Esophagus muscularis mucosa (tissue), 4 donors: Measurements from ENCODE around the gene SLC12A9. TPM values are rescaled to one million over a fixed set of nuclear protein-coding genes. Genes with fewer than 3 reads are reported as not detected.

Experiments
- DNase-seq: peaks from one replicate; pipeline ENCODE4 v3.0.0-alpha.2; 2017; ENCODE audit errors: extremely low spot score
- H3K27ac ChIP-seq, 4 donors: fragments of 200-600 bp; sonication (generic); replicated peaks in 1 of 4; 1 replicate in 3 of 4; 2 replicates in 1 of 4; pipeline ENCODE4 v1.5.1; 2016 to 2019; ENCODE audit warnings: mild to moderate bottlenecking in 1 of 4
- H3K27me3 ChIP-seq, 4 donors: fragments of 200-600 bp; sonication (generic); one replicate each; pipeline versions ENCODE4 v1.5.1 to v1.6.0; 2016 to 2019
- H3K36me3 ChIP-seq, 4 donors: fragments of 200-600 bp; sonication (generic); one replicate each; pipeline ENCODE4 v1.5.1; 2016 to 2019
- H3K4me1 ChIP-seq, 4 donors: fragments of 200-600 bp; sonication (generic); one replicate each; pipeline ENCODE4 v1.5.1; 2016 to 2019
- H3K4me3 ChIP-seq, 4 donors: fragments of 200-600 bp; sonication (generic); 1 replicate in 2 of 4; 2 replicates in 2 of 4; pipeline ENCODE4 v1.5.1; 2016 to 2019; ENCODE audit warnings: mild to moderate bottlenecking in 4 of 4, moderate library complexity in 1 of 4
- H3K9me3 ChIP-seq, 4 donors: fragments of 200-600 bp; sonication (generic); 1 replicate in 3 of 4; 2 replicates in 1 of 4; pipeline ENCODE4 v1.5.1; 2016 to 2019
- CTCF ChIP-seq, 3 experiments: fragments of 200-600 bp in 2 of 3; fragments of 450-650 bp in 1 of 3; sonication (generic) in 2 of 3; IDR thresholded peaks; one replicate each; pipeline ENCODE4 v1.5.1; 2017 to 2019; ENCODE audit warnings: antibody characterized with exemption in 3 of 3, mild to moderate bottlenecking in 2 of 3, moderate library complexity in 1 of 3
- EP300 ChIP-seq: sonication (generic); formaldehyde crosslinking; IDR thresholded peaks from one replicate; pipeline ENCODE4 v1.6.1; 2017; ENCODE audit warnings: antibody characterized with exemption
- POLR2A ChIP-seq: fragments of 450-650 bp; IDR thresholded peaks from one replicate; pipeline ENCODE4 v1.6.1; 2017; ENCODE audit warnings: antibody characterized with exemption, moderate library complexity, mild to moderate bottlenecking, low read depth
- POLR2AphosphoS5 ChIP-seq, 2 donors: sonication (generic); formaldehyde crosslinking; IDR thresholded peaks; one replicate each; pipeline ENCODE4 v1.6.1; 2017; ENCODE audit warnings: antibody characterized with exemption in 2 of 2
- WGBS: methylation state at CpG from one replicate; pipeline ENCODE4 v1.1.5; 2018; 5-methylcytosine and 5-hydroxymethylcytosine counted together
- intact Hi-C: fragments of 100-400 bp; cut with DNase I; formaldehyde crosslinking; loops from one replicate; pipeline ENCODE4 v1.15.1; 2023
- small RNA-seq, 3 donors: library from RNA; depleted of rRNA; stranded (forward); fragments of <200 nt; gene quantifications; one replicate each; pipeline ENCODE3, GENCODE V24; 2016
- total RNA-seq, 4 donors: library from RNA; depleted of rRNA; stranded (reverse); fragments of >200 nt; gene quantifications; one replicate each; pipeline versions ENCODE4 v1.1.0 to v1.2.1, GENCODE V29; 2016

SLC12A9 gene
- total RNA-seq, 4 donors from 2014 or later = 15.0 to 26.0 (median 19.9) TPM

GRCh38 chr7:100911484-100911883 is 59.0 kb downstream of the SLC12A9 start:
- no peaks in the 10 kb centered on the region for H3K9me3 ChIP-seq
- no peaks in the 10 kb centered on the region for H3K36me3 ChIP-seq
- H3K4me1 ChIP-seq = peaks cover 0 to 4% (median 0%) of the 10 kb centered on the region in 4 donors
- TF ChIP-seq POLR2A (no peak), EP300 (no peak)
- intact Hi-C loops = no loop called here
- H3K4me3 ChIP-seq = no peak overlapping the region
- WGBS = 80% methylated on average over 3 of the region's 3 CpGs
- peaks cover 0 to 22% (median 2%) of the 10 kb centered on the region in 4 donors for H3K27me3 ChIP-seq
- DNase-seq = no peak
- H3K27ac ChIP-seq = no peak overlapping the region

- intact Hi-C loops = no loop called here
- no peak overlapping the region for H3K27ac ChIP-seq
- peaks cover 0 to 5% (median 0%) of the 10 kb centered on the region in 4 donors for H3K4me1 ChIP-seq
- no peak for DNase-seq
- 86% methylated on average over 15 of the region's 15 CpGs for WGBS
- TF ChIP-seq EP300 = no peak
- TF ChIP-seq POLR2AphosphoS5 (IDR thresholded peaks at IDR 0.05) = no peak
- TF ChIP-seq POLR2A = no peak
- no peak for TF ChIP-seq CTCF (IDR thresholded peaks at IDR 0.05)
- no peaks in the 10 kb centered on the region for H3K36me3 ChIP-seq
- no peak overlapping the region for H3K4me3 ChIP-seq
- H3K27me3 ChIP-seq = peaks cover 0 to 24% (median 2%) of the 10 kb centered on the region in 4 donors
- no peaks in the 10 kb centered on the region for H3K9me3 ChIP-seq
Measured at GRCh38 chr7:100914208-100914878, 61.8 kb downstream of the SLC12A9 start.

GRCh38 chr7:100914879-100915447 is 62.5 kb downstream of the SLC12A9 start:
- Histone ChIP-seq H3K9me3 (no peaks in the 10 kb centered on the region), H3K36me3 (no peaks in the 10 kb centered on the region), H3K27me3 (peaks cover 0 to 20% (median 2%) of the 10 kb centered on the region in 4 donors), H3K4me3 (no peak overlapping the region), H3K4me1 (peaks cover 0 to 5% (median 0%) of the 10 kb centered on the region in 4 donors), H3K27ac (no peak overlapping the region)
- TF ChIP-seq POLR2AphosphoS5 (IDR thresholded peaks at IDR 0.05) = no peak
- no peak for TF ChIP-seq EP300
- no peak for TF ChIP-seq POLR2A
- TF ChIP-seq CTCF (IDR thresholded peaks at IDR 0.05) = no peak
- no peak for DNase-seq
- whole genome bisulfite sequencing = 76% methylated on average over 8 of the region's 8 CpGs
- intact Hi-C loops = no loop called here

Small RNA genes within 50 kb of the gene (small RNA-seq; reads per million reads assigned to genes)
- gene RN7SL549P = 0 reads per million in 3 donors
- gene RN7SL750P = 0 reads per million in 3 donors

Other genes with a start within 250 kb of the SLC12A9 start
- 10 to 100 TPM in 3 of 4 donors, 1 to 10 TPM in 1; 6.6 to 16.8 (median 12.0) TPM for gene MOSPD3, start 240.2 kb upstream of the SLC12A9 start, total RNA-seq
- gene TFR2, start 211.2 kb upstream of the SLC12A9 start, total RNA-seq = under 1 TPM in 2 of 4 donors, not detected in 2; 0.17 to 0.32 TPM
- gene ACTL6B, start 196.3 kb upstream of the SLC12A9 start, total RNA-seq = not detected
- gene GNB2, start 179.0 kb upstream of the SLC12A9 start, total RNA-seq = 100 to 1,000 TPM; 150 to 229 (median 218) TPM
- gene GIGYF1, start 158.5 kb upstream of the SLC12A9 start, total RNA-seq = 10 to 100 TPM; 19.5 to 33.5 (median 30.9) TPM
- gene POP7, start 146.6 kb upstream of the SLC12A9 start, total RNA-seq = 10 to 100 TPM; 27.0 to 51.3 (median 43.7) TPM
- not detected for gene EPO, start 132.2 kb upstream of the SLC12A9 start, total RNA-seq
- gene ZAN, start 119.1 kb upstream of the SLC12A9 start, total RNA-seq = not detected
- 10 to 100 TPM; 26.2 to 92.4 (median 59.0) TPM for gene EPHB4, start 25.2 kb upstream of the SLC12A9 start, total RNA-seq
- gene TRIP6, start 14.7 kb downstream of the SLC12A9 start, total RNA-seq = 10 to 100 TPM; 60.2 to 89.9 (median 81.2) TPM
- gene SRRT, start 22.4 kb downstream of the SLC12A9 start, total RNA-seq = 10 to 100 TPM; 47.2 to 69.6 (median 61.7) TPM
- gene UFSP1, start 37.0 kb downstream of the SLC12A9 start, total RNA-seq = 1 to 10 TPM; 2.1 to 8.7 (median 5.7) TPM
- 1 to 10 TPM; 2.5 to 4.6 (median 3.5) TPM for gene ACHE, start 43.2 kb downstream of the SLC12A9 start, total RNA-seq
- gene MUC3A, start 96.8 kb downstream of the SLC12A9 start, total RNA-seq = under 1 TPM in 2 of 4 donors, not detected in 2; under 0.01 to 0.23 TPM
- gene MUC12, start 116.9 kb downstream of the SLC12A9 start, total RNA-seq = 1 to 10 TPM in 2 of 4 donors, not detected in 2; 1.1 to 2.5 TPM
- under 1 TPM in 1 of 4 donors, not detected in 3; 0.06 TPM for gene MUC17, start 167.4 kb downstream of the SLC12A9 start, total RNA-seq
- gene TRIM56, start 232.8 kb downstream of the SLC12A9 start, total RNA-seq = 10 to 100 TPM; 16.2 to 25.1 (median 22.9) TPM